Activated CD4-positive, alpha-beta T cell treated with anti-CD3 and anti-CD28 coated beads, Interleukin-2, amount 50 U/mL, for 16 hours (primary cell): ENCODE measurements around the gene ODAD3.
"Not testable (repeated sequence)": the region's sequence is repeated elsewhere in the genome, so short reads cannot be mapped to it uniquely, and the experiment has no call there.

Experiments
- DNase-seq: peaks from one replicate; pipeline ENCODE4 v3.0.0-alpha.2; 2020

ODAD3 gene

DNA sequence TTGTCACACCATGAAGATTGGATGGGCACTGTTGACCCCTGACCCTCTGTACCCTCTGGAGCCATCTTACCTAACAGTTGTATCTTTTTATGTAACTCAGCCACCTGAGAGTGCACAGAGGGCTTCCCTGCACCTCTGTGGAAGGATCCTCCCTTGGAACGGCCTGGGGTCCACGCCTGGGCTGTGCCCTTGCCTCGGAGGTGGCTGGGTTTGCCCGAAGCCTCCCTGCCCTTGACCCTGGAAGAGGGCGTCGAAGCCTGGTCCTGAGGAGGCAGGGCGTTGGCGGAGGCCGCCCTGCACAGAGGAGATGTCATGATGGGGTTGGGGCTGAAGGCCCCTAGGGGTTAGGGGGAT is 241 bp downstream of the ODAD3 start:
- no peak for DNase-seq

DNA sequence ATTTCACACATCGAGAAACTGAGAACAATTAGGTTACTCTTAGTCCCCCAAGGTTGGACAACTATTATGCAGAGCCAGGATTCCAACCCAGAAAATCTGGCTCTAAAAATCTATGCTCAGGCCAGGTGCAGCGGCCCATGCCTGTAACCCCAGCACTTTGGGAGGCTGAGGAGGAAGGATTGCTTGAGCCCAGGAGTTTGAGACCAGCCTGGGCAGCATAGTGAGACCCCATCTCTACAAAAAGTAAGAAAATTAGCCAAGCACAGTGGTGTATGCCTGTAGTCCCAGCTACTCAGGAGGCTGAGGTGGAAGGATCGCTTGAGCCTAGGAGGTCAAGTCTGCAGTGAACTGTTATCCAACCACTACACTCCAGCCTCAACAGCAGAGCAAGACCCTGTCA is 1.4 kb downstream of the ODAD3 start:
- not testable (repeated sequence) for DNase-seq

DNA sequence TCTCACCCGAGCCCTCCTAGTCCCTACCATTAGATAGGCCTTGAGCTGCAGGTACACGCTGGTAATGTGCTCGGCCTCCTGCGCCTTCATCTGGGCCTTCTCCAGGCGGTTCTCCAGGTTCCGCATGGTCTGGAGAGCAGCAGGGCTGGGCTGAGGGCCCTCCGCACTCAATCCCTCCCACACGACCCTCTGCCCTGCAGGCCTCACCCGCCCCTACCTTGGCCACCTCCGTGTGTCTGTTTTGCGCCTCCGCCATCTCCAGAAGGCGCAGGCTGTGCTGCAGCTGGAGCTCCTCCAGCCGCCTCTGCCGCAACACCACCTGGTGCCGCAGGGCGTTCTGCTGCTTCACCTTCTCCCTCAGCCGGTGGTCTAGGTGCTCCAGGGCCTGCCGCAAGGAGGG is 8.3 kb downstream of the ODAD3 start:
- DNase-seq, result no peak

DNA sequence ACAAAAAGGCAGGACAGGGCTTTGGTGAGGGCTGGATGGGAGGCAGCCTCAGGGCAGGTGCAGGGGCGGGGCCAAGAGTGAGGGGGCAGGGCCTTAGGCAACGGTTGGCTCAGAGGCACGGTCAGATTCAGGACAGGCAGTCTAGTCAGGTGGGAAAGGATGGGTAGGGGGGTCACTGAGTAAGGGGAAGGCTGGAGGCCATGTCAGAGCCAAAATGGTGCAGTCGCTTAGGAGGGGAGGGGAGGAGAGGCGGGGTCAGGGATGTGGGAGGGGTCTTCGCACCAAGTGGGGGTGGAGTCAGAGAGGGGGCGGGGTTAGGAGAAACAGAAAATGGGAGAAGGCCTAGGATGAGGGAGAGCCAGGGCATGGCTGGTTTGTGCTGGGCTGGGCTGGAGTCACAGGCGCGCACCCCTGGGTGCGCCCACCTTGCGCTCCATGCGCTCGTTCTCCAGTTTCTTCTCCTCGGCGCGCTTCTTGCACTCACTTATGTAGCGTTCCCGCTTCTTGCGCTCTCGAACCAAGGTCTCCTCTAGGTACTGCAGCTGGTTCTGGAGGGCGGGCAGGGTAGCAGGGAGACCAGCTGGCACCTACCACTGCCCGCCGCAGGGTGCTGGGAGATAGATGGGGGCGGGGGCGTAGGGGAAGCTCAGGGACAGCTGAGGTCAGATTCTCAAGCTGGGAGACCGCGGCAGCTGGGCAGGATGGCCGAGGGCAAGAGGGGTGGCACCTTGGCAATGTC is 9.0 kb downstream of the ODAD3 start:
- DNase-seq, result no peak

DNA sequence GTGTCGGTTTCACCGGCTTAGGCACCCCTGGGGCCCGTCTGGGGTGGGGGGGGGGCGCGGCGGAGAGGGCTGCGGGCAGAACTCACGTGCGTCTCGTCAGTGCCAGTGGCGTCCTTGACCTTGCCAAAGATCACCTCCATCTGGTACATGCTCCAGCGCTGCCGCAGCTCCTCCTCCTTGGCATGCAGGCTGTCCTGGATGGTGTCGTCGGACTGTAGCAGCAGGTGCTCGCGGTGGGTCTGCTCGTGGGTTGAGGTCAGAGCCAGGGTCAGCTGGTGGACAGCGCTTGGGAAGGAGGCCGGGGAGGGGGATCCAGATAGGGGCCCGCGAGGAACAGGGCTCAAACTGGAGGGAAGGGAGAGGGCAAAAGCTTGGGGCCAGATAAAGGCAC is 11.1 kb downstream of the ODAD3 start:
- no peak for DNase-seq

DNA sequence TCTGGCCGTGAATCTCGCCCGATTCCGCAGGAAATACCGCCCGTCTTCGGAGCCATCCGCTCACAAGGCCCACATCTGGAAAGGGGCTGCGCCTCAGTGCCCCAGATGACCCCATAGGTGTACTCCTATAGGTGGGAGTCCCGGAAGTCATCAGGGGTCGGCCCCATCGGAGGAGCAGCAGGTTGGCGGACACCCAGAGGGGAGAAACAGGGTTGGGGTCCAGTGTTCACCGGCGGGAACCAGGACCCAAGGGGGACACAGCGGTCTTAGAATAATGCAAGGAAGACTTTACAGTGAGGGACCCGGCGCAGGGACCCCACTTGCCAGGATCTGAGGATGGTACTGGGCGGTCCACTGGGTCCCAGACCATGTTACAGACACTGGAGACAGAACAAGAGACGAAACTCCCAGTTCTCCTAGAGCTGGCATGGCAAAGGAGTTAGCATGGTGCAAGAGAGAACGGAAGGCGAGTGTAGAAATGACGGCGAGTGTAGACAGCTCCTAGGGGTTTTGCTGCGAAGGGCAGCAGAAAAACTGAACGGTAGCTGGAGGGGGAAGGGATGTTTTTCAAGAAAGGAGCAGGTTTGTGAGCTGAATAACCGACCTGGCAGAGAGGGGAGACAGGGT is 11.6 kb downstream of the ODAD3 start:
- DNase-seq, result no peak

DNA sequence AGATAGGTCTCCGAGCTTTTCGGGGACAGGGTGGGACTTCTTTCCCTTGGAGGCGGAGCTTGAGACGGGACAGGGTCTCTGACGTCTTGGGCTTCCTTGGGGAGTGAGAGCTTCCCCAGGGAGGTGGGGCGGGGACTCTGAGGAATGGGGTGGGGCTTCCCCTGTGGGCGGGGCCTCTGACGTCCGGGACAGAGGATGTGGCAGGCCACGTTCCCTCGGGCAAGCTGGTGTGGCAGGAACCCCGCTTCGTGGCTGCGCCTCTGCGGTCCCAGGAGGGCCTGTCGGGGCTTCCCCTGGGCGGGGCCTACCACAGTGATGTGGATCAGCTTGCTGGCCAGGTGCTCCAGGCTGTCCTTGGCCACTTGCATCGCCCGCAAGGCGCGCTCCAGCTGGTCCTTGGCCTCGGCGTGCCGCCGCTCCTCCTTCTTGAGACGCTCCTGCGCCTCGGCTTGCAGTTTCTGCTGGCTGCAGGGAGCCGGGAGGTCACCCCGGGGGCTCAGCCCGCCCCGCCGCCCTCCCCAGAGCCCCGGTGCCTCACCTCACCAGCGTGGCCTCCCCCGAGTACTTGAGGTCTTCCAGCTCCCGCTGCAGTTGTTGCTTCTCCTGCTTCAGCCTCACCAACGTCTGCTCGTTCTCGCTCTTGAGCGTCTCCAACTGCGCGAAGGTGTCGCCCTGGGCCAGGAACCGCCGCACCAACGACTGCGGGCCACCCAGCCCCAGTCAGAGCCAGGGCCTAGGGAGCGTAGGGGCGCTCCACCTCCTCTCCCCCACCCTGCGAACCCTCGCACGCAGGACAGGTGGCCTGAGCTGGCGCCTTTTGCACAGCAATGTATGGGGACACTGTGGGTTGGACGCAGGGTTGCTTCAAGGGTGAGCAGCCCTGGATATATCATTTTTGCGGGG is 12.5 kb downstream of the ODAD3 start:
- peak; percentile 80 for DNase-seq

DNA sequence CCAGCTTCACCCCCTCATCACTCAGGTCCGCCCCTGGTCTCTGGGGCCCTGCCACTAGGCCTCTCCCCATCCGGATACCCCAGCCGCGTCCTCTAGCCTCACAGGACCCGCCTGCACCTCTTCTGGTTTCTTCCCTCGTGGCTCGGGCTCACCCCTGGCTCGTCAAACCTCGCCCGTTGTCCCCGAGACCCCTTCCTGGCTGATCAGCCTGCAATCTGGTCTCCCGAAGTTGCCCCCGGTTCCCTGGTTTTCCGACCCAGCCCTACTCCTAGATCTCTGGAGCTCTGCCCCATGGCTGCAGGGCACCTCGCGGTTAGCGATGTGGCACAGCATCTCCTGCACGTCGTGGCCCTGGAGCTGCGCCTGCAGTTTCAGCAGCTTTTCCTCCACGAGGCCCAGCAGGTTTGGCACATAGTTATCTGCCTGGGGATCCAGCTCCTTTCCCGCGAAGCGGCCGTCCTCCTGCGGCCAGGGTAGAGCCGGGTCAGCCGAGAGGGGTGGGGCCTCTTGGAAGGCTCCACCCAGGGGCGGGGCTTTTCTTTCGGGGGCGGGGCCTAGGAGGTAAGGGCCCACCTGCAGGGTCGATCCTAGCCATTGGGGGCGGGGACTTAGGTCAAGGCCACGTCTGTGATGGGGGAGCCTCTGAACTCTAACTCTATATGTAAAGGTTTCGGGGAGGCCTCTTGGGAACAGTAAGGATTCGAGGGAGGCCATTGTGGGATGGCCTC is 13.4 kb downstream of the ODAD3 start:
- peak; percentile 23 for DNase-seq

DNA sequence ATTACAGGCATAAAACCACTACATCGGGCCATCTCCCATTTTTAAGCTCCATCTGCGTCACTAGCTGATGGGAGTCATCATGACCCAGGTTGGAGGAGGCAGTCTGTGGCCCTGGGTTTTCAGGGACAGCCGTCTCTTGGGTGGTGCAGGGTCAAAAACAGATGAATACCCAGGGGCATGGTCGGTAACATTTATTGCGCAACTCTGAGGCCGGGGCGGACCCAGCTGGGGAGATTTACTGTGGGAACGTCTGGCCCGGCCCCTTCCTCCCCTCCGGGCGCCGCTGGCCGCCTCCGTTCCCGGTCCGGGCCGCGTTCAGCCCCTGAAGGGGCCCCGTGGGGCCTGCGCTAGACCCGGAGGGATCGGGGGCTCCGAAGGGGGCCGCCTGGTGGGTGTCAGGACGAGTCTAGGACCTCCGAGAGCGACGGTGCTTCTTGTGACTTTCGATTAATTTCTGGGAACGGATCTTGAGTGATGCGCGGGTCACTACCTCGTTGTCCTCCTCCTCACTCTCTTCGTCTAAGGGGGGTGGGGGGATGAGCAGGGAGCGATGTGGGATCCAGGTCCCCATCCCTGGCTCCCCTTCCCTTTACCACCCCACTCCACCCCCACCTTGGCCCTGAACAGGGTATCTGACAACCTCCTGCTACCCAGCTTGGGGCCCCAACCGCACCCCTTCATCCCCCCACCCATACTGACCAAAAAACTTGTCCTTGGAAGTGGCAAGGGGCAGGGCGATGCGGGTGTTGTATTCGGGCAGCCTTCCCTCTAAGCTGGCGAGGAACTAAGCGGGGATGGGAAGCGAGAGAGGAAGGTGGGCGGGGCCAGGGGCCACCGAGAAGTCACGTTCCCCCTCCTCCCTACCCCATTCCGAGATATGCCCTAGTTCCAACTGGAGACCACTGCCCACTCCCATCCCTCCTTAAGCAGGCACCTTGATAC is 14.2 kb downstream of the ODAD3 start:
- DNase-seq, result no peak

DNA sequence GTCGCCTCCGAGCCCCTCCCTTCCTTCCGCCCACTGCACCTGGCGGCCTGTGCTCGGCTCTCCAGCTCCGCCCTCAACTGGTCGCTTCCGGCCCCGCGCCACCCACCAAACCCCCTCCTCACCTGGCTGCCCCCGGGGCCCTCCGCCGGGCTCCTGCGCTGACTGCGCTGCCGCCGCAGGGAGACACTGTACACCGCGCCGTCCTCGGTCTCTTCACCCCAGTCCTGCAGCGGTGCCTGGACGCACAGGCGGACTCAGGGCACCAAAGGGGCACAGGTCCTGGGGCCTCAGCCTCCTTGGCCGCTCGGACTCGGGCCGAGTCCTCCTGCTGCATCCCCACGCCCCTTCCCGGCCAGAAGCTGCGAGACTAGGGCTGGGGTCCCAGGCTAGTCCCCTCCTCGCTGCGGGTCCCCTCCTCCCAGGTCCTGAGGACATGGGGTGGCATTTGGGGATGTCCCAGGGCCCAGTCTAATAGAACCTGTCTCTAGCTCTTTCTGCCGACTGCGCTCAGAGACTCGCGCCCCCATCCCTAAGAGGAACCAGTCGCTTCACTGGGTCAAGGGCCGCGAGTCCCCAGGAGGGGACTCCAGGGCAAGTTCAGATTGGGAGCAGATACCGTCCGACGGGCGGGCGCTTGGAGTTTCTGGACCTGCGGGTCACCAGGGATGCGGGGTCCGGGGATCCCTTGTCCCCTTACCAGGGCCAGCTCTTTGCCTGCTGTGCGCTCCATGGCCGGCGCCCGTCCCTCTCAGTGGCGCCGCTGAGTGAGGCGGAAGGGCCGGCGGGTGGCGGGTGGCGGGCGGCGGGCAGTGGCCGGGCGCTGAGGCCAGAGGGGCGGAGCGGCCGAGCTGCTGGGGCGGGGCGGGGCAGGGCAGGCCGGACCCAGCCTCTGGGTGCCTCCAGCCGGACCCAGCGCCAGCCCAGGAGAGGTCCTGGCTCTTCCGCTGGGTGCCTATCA is 16.1 kb downstream of the ODAD3 start, which contains the start of gene RGL3:
RGL3 (minus strand) TSS at position 766 of the 958 bp plus-strand sequence; CDS start at position 730, 36 bp downstream.
- DNase-seq, result no peak

DNA sequence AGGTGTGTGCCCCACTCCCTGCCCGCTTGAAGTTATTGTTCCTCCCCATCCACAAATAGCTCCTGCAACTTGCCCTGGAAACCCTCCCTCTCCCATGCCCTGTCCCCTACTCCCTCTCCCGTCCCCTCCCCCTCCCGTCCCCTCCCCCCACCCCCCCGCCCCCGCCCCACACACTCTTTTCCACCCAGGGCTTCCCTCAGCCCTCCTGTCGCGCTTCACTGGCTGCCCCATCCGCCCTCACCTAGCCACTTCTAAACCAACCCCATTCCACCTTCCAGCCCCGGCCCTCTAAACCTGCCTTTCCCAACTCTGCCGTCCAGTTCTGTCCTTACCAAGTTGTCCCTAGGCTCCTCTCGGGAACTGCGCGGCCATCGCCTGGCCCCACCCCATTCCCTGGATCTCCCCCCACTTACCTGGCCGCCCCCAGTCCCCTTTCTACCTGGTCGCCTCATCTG is 16.8 kb downstream of the ODAD3 start:
- no peak for DNase-seq

DNA sequence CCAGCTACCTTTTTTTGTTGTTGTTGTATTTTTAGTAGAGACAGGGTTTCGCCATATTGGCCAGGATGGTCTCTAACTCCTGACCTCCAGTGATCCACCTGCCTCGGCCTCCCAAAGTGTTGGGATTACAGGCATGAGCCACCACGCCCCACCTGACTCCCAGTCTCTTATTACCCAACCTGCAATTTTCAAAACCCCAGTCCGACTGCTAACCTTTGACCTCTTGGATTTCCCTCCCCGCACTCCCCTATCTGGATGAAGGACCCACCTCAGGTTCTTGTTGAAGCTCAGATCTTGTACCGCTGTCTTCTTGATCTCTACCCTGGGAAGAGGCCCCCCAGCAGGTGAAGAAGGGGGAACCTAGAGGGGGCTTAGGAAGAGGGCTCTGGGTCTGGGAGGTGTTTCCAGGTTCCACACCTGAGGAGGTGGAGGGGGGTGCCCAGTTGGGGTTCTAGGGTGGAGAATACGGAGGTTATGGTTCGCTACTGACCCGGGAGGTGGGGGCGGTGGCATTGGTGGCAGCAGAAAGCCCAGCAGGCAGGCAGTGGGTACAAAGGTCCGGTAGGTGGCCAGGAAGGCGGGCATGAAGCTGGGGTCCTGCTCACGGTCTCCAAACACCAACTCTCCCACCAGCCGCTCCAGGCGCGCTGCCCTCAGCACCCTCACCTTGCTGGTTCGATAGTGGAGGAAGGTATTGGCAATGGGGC is 18.4 kb downstream of the ODAD3 start:
- no peak for DNase-seq

DNA sequence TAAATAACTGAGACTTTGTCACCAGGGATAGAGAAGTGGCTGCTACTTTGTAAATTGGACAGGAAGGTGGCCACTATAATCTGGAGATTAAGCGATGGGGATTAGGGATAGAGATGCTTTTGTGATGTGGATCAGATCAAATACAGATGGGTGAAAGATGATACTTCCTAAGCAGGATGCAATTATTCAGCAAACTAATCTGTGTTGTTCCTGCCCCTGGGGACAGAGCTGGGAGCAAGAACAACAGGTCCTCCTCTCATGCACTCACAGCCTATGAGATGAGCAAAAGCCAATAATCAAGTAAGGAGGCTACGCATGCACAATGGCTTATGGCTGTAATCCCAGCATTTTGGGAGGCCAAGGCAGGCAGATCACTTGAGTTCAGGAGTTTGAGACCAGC is 20.4 kb downstream of the ODAD3 start:
- no peak for DNase-seq

DNA sequence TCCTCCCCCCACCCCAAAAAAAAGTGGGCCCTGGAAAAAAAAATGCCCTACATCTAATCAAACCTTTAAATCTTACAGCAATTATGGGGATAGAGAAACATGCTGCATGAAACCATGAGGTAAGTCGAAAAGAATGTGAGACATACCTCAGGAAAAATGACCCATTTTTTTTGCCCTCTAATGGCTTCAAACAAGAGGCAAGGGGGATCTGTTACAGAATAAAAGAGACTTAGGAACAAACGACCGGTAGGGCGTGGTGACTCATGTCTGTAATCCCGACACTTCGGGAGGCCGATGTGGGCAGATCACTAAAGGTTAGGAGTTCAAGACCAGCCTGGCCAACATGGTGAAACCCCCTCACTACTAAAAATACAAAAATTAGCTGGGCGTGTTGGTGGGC is 24.2 kb downstream of the ODAD3 start:
- DNase-seq, result no peak

DNA sequence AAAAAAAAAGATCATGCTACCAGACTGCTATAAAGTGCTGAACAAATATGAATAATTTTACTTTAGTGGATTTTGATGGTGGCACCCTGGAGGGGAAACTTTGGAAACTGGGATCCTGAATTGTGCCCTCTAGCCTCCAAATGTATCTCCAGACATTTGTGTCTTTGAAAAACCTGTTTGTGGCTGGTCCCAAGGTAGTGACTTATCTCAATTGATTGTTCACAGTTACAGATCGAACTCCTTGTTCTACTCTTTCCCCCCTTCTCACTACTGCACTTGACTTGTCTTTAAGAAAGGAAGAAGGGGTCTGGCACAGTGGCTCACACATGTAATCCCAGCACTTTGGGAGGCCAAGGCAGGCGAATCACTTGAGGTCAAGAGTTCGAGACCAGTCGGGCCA is 26.3 kb downstream of the ODAD3 start:
- DNase-seq, result no peak

DNA sequence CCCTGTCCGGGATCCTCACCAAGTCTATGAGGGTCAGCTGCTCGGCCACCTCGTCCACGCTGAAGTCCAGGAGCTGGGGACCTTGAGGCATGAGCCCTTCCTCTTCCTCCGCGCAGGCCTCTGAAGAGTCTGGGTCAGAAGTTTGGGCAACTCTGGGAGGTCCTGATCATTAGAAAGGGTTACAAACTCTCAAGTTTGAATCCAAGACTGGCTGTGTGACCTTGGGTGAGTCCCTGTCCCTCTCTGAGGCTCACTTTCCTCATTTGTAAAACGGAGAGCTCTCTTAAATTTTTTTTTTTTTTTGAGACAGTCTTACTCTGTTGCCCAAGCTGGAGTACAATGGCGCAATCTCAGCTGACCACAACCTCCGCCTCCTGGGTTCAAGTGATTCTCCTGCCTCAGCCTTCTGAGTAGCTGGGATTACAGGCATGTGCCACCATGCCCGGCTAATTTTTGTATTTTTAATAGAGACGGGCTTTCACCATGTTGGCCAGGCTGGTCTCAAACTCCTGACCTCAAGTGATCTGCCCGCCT is 28.2 kb downstream of the ODAD3 start:
- DNase-seq, result not testable (repeated sequence)

DNA sequence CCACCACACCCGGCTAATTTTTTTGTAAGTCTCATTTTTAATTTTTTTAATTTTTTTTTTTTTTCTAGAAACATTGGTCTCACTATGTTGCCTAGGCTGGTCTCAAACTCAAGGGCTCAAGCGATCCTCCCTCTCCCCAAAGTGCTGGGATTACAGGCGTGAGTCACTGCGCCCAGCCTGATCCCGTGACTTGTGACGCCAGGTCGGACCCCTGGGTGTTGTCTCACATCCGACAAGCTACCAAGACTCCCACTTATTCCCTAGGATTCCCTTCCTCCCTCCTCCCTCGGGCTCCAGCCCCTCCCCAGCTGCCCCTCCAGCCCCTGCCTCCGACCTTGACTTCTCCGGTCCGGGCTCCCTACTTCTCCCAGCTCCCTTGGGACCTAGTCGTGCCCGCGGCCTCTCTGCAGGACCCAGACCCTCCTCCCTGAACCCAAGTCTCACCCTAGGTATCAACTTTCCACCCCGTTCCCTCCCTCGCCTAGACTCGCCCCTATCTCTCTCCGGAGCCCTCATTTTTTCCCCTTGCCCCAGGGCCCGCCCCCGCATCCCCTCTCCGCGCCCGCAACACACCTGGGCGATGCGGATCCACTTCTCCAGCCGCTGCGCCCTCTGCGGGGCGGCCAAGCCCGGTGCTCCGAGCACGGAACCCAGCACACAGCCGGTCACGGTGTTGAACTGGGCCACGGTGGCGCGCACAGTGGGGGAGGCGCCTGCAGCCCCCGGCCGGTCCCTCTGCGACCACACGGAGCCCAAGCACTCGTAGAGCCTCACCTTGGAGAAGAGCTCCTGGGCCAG is 28.9 kb downstream of the ODAD3 start:
- no peak for DNase-seq

DNA sequence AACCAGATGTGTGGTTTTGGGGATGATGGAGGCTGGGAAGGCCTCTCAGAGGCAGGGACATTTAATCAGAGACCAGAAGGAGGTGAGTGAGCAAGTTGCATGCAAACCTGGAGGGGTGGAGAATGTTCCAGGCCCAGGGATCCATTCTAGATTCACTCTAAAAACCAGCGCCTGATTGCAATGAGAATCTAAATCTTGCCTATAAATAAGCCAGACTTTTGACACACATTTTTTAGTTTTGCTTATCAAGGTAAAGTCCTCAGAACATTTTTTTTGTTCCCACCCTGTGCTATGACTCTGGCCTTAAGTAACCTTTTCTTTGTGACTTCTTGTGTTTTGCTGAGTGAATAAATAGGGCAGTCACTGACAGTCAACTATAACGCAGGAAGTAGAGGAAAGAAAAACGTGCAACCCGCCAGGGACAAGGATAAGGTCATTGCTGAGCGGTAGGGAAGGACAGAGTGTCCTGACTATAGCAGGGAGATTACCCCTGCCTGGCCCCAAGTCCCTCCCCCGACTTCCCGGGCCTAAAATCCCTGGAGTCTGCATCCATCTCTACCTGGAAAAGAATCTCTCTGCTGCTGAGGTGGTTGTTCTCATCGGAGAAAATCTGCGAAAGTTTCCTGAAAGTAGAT is 30.2 kb downstream of the ODAD3 start:
- DNase-seq, result no peak
